Testis (tissue), 2 donors: ENCODE data around the gene SPATA13.

ENCODE experiments used
- CTCF ChIP-seq, 3 experiments: fragments of 450-650 bp in 2 of 3; fragments of 200-600 bp in 1 of 3; sonication (generic) in 1 of 3; IDR thresholded peaks; one replicate each; pipeline ENCODE4 v1.5.1; 2016 to 2019; ENCODE audit warnings: antibody characterized with exemption in 3 of 3, mild to moderate bottlenecking in 2 of 3, moderate library complexity in 1 of 3
- POLR2A ChIP-seq: fragments of 450-650 bp; IDR thresholded peaks from one replicate; pipeline ENCODE4 v1.6.1; 2017; ENCODE audit warnings: antibody characterized with exemption, mild to moderate bottlenecking, moderate library complexity

GRCh38 chr13:24222756-24223155 lies 62.2 kb downstream of the SPATA13 start:
- TF ChIP-seq POLR2A (no peak), CTCF (IDR thresholded peaks at IDR 0.05) (no peak)
